A549 treated with dexamethasone at 1 μM for 4 hours (cell line): ENCODE data around the gene MYMX. TPM values are rescaled to one million over a fixed set of nuclear protein-coding genes. Genes with fewer than 3 reads are reported as not detected.

ENCODE experiments used
- total RNA-seq: library from RNA; stranded (reverse); fragments of 200-300 nt; extraction: Qiagen RNA extraction; gene quantifications from 5 replicates; pipeline ENCODE4 v1.2.3, GENCODE V29; 2022

MYMX gene
- total RNA-seq, result not detected in 5 replicates

GRCh38 chr6:44216677-44217331 lies at the start of gene MYMX:
Gene MYMX (plus strand): TSS chr6:44216926. CDS start chr6:44217472, 546 bp downstream.

GRCh38 chr6:44223319-44224028 lies 6.7 kb downstream of the MYMX start, which contains the start of gene SLC29A1:
Gene SLC29A1 (plus strand): TSS chr6:44223595. CDS start chr6:44227314, 3,719 bp downstream.

GRCh38 chr6:44246663-44247337 lies 30.1 kb downstream of the MYMX start, which contains the start of gene HSP90AB1:
Gene HSP90AB1 (plus strand): TSS chr6:44247101. CDS start chr6:44248630, 1,529 bp downstream.

GRCh38 chr6:44257025-44257752 lies 40.5 kb downstream of the MYMX start, which contains the start of gene SLC35B2:
Gene SLC35B2 (minus strand): TSS chr6:44257528. CDS start chr6:44257410, 118 bp downstream.

GRCh38 chr6:44265007-44265721 lies 48.4 kb downstream of the MYMX start, which contains the start of gene NFKBIE:
Gene NFKBIE (minus strand): TSS chr6:44265551. CDS start chr6:44265346, 205 bp downstream.

Other genes starting within 250 kb of the MYMX start
- gene MRPL14, start 89.5 kb upstream of the MYMX start, total RNA-seq, result 54.0 to 64.0 TPM (median 61.6 TPM) in 5 replicates
- 10.3 to 16.8 TPM (median 16.0 TPM) in 5 replicates for gene TMEM63B, start 89.4 kb upstream of the MYMX start, total RNA-seq
- not detected in 5 replicates for gene CAPN11, start 58.1 kb upstream of the MYMX start, total RNA-seq
- gene SLC29A1, start 6.7 kb downstream of the MYMX start, total RNA-seq, result 36.0 to 55.2 TPM (median 51.3 TPM) in 5 replicates
- gene HSP90AB1, start 30.2 kb downstream of the MYMX start, total RNA-seq, result 1,087 to 1,237 TPM (median 1,168 TPM) in 5 replicates
- 51.2 to 63.5 TPM (median 59.5 TPM) in 5 replicates for gene SLC35B2, start 40.6 kb downstream of the MYMX start, total RNA-seq
- 6.0 to 7.1 TPM (median 6.1 TPM) in 5 replicates for gene NFKBIE, start 48.6 kb downstream of the MYMX start, total RNA-seq
- 0.06 to 0.17 TPM (median 0.14 TPM) in 5 replicates for gene TMEM151B, start 53.5 kb downstream of the MYMX start, total RNA-seq
- 5.2 to 8.1 TPM (median 6.9 TPM) in 5 replicates for gene AARS2, start 96.4 kb downstream of the MYMX start, total RNA-seq
- not detected in 5 replicates for gene SPATS1, start 125.7 kb downstream of the MYMX start, total RNA-seq
- 13.4 to 16.1 TPM (median 15.4 TPM) in 5 replicates for gene CDC5L, start 170.8 kb downstream of the MYMX start, total RNA-seq